Parathyroid adenoma (tissue), 2 donors: ENCODE results near the gene TSPAN3.

Experiments
- H2AFZ ChIP-seq: fragments of 300-600 bp; sonication (generic); one replicate; pipeline ENCODE4 v1.7.0; 2017; ENCODE audit warnings: antibody characterized with exemption, mild to moderate bottlenecking
- H3K27ac ChIP-seq: fragments of 300-600 bp; sonication (generic); one replicate; pipeline ENCODE4 v1.7.0; 2017
- H3K27me3 ChIP-seq: fragments of 300-600 bp; sonication (generic); one replicate; pipeline ENCODE4 v1.7.0; 2017; ENCODE audit warnings: low read length; ENCODE audit not compliant: control insufficient read depth, insufficient read depth
- H3K36me3 ChIP-seq: fragments of 300-600 bp; sonication (generic); one replicate; pipeline ENCODE4 v1.7.0; 2017; ENCODE audit warnings: low read length; ENCODE audit not compliant: control insufficient read depth, insufficient read depth
- H3K4me1 ChIP-seq: fragments of 300-600 bp; sonication (generic); one replicate; pipeline ENCODE4 v1.7.0; 2017; ENCODE audit warnings: control low read depth
- H3K4me2 ChIP-seq: fragments of 300-600 bp; sonication (generic); one replicate; pipeline ENCODE4 v1.7.0; 2017; ENCODE audit warnings: low read length
- H3K4me3 ChIP-seq: fragments of 300-600 bp; sonication (generic); one replicate; pipeline ENCODE4 v1.7.0; 2017; ENCODE audit warnings: low read depth, low read length
- H3K79me2 ChIP-seq: fragments of 300-600 bp; sonication (generic); one replicate; pipeline ENCODE4 v1.7.0; 2017; ENCODE audit warnings: control low read depth
- H3K9ac ChIP-seq: fragments of 300-600 bp; sonication (generic); one replicate; pipeline ENCODE4 v1.7.0; 2017; ENCODE audit warnings: mild to moderate bottlenecking
- H3K9me3 ChIP-seq: fragments of 300-600 bp; sonication (generic); one replicate; pipeline ENCODE4 v1.7.0; 2017; ENCODE audit warnings: low read length; ENCODE audit not compliant: control insufficient read depth
- CTCF ChIP-seq: fragments of 300-600 bp; sonication (generic); IDR thresholded peaks from one replicate; pipeline ENCODE4 v1.7.0; 2017; ENCODE audit warnings: antibody characterized with exemption, mild to moderate bottlenecking
- donor health status: primary hyperparathyroidism.

The TSPAN3 gene

GRCh38 chr15:77017091-77017660, 53.7 kb downstream of the TSPAN3 start:
- Histone ChIP-seq H3K79me2 (no peaks in the 10 kb centered on the region), H3K9me3 (no peaks in the 10 kb centered on the region), H3K4me1 (no peaks in the 10 kb centered on the region), H2AFZ (no peak overlapping the region), H3K27ac (no peak overlapping the region), H3K4me2 (no peak overlapping the region), H3K9ac (no peak overlapping the region), H3K36me3 (no peaks in the 10 kb centered on the region), H3K27me3 (no peaks in the 10 kb centered on the region), H3K4me3 (no peak overlapping the region)
- no peak for TF ChIP-seq CTCF

- Histone ChIP-seq H3K4me3 (no peak overlapping the region), H3K27me3 (no peaks in the 10 kb centered on the region), H3K79me2 (no peaks in the 10 kb centered on the region), H3K36me3 (no peaks in the 10 kb centered on the region), H3K9me3 (no peaks in the 10 kb centered on the region), H3K4me2 (no peak overlapping the region), H3K27ac (no peak overlapping the region), H2AFZ (no peak overlapping the region), H3K9ac (no peak overlapping the region), H3K4me1 (no peaks in the 10 kb centered on the region)
- TF ChIP-seq CTCF = no peak
Measured at GRCh38 chr15:77016321-77016695, 54.6 kb downstream of the TSPAN3 start.

GRCh38 chr15:77015646-77016320, 55.1 kb downstream of the TSPAN3 start:
- no peak overlapping the region for H2AFZ ChIP-seq
- TF ChIP-seq CTCF = no peak
- no peaks in the 10 kb centered on the region for H3K79me2 ChIP-seq
- H3K27me3 ChIP-seq = no peaks in the 10 kb centered on the region
- H3K36me3 ChIP-seq = no peaks in the 10 kb centered on the region
- H3K9ac ChIP-seq = no peak overlapping the region
- H3K4me3 ChIP-seq = no peak overlapping the region
- H3K4me1 ChIP-seq = no peaks in the 10 kb centered on the region
- no peaks in the 10 kb centered on the region for H3K9me3 ChIP-seq
- H3K27ac ChIP-seq = no peak overlapping the region
- H3K4me2 ChIP-seq = no peak overlapping the region

GRCh38 chr15:77014132-77015081, 56.5 kb downstream of the TSPAN3 start:
- H2AFZ ChIP-seq = no peak overlapping the region
- no peak overlapping the region for H3K27ac ChIP-seq
- H3K9ac ChIP-seq = no peak overlapping the region

More at GRCh38 chr15:77014132-77015081, 56.5 kb downstream of the TSPAN3 start:
- Histone ChIP-seq H3K27me3 (no peaks in the 10 kb centered on the region), H3K4me3 (no peak overlapping the region), H3K79me2 (no peaks in the 10 kb centered on the region), H3K36me3 (no peaks in the 10 kb centered on the region), H3K4me1 (no peaks in the 10 kb centered on the region), H3K4me2 (no peak overlapping the region), H3K9me3 (no peaks in the 10 kb centered on the region)
- no peak for TF ChIP-seq CTCF
